ENCODE measurements around the gene SPATA20.
A peak's percentile ranks its signal among the peaks of the same experiment; 100 is the strongest.

Gene SPATA20

GRCh38 chr17:50547035-50547735 lies at the start of gene SPATA20 (continued):
- TF ChIP-seq ZNF223 (tag by site-specific recombination; IDR thresholded peaks at IDR 0.05) (peak; percentile 41; the same call in 1 of the 2 replicates), ZNF146 (tag by site-specific recombination; IDR thresholded peaks at IDR 0.05) (peak; percentile 6; the same call in 1 of the 2 replicates), ZXDB (tag by site-specific recombination; IDR thresholded peaks at IDR 0.05) (peak; percentile 53; the same call in 1 of the 2 replicates), ZNF18 (tag by site-specific recombination; IDR thresholded peaks at IDR 0.05) (no peak), YY1 (tag by site-specific recombination; IDR thresholded peaks at IDR 0.05) (peak; percentile 80; the same call in 1 of the 2 replicates), ZNF654 (tag by site-specific recombination; IDR thresholded peaks at IDR 0.05; ENCODE audit: low read depth) (peak; percentile 79), ZFP37 (tag by site-specific recombination; IDR thresholded peaks at IDR 0.05) (peak; percentile 24; the same call in 1 of the 2 replicates), ZNF585B (tag by site-specific recombination; IDR thresholded peaks at IDR 0.05) (no peak), ZNF133 (tag by site-specific recombination; IDR thresholded peaks at IDR 0.05) (no peak), ZNF23 (tag by site-specific recombination; IDR thresholded peaks at IDR 0.05; ENCODE audit: borderline replicate concordance) (no peak), ZNF488 (tag by site-specific recombination; IDR thresholded peaks at IDR 0.05) (no peak), ZBTB8A (tag by site-specific recombination; IDR thresholded peaks at IDR 0.05) (peak; percentile 83), ZSCAN30 (tag by site-specific recombination; IDR thresholded peaks at IDR 0.05) (peak; percentile 94), FEZF1 (tag by site-specific recombination; IDR thresholded peaks at IDR 0.05) (no peak), ZNF596 (tag by site-specific recombination; IDR thresholded peaks at IDR 0.05) (peak; percentile 58), GLI4 (tag by site-specific recombination; IDR thresholded peaks at IDR 0.05) (no peak)

- TF ChIP-seq KLF17 (tag by site-specific recombination; IDR thresholded peaks at IDR 0.05) (peak; percentile 47; the same call in 1 of the 2 replicates), ZNF677 (tag by site-specific recombination; IDR thresholded peaks at IDR 0.05) (no peak), ZIC2 (tag by site-specific recombination; IDR thresholded peaks at IDR 0.05) (peak; percentile 60)
- Histone ChIP-seq H3K27ac (ENCODE audit: extremely low read depth, low read depth, low read length) (no peak overlapping the region), H3K9me3 (ENCODE audit: control insufficient read depth, insufficient read depth, low read depth, low read length) (no peaks in the 10 kb centered on the region), H3K4me3 (ENCODE audit: low read depth, low read length) (no peak overlapping the region), H3K36me3 (ENCODE audit: control insufficient read depth in 2 of 2, insufficient read depth in 1 of 2, low read length in 2 of 2) (no peaks in the 10 kb centered on the region), H3K4me1 (ENCODE audit: control insufficient read depth, insufficient read depth, low read length) (0 out of 2 replicates have a peak, but pooled peaks cover 3% of the 10 kb centered on the region)
- CTCF ChIA-PET: interaction anchor here (0.7 to 7.5 kb wide), 2 partner anchors 13 to 439 kb away, joined by 3 to 95 read pairs; no protein-coding TSS in a partner anchor
- POLR2A ChIA-PET: no interaction called here
Observed at GRCh38 chr17:50498021-50498874, 48.7 kb upstream of the SPATA20 start.

Measured in HEK293 (cell line).